PC-9 (cell line): ENCODE results near the gene SH3BP4. TPM values are rescaled to one million over a fixed set of nuclear protein-coding genes. Genes with fewer than 3 reads are reported as not detected.

Experiments used
- BruUV-seq: library from RNA; stranded (reverse); fragments of 400-500 nt; replicated peaks from 2 replicates; lab custom pipeline; 2021; lab: Mats Ljungman, UMichigan
- CTCF ChIA-PET: fragments of 300-600 bp; sonication (Branson Sonifier 250); formaldehyde crosslinking; loops from one replicate; lab custom pipeline; 2022; ENCODE audit warnings: antibody characterized with exemption; lab: Charles Lee
- POLR2A ChIA-PET: fragments of 300-600 bp; sonication (Branson Sonifier 250); formaldehyde crosslinking; loops from one replicate; lab custom pipeline; 2022; ENCODE audit warnings: antibody characterized with exemption; ENCODE audit not compliant: unreplicated experiment; lab: Charles Lee
- DNase-seq, 2 experiments: peaks; one replicate each; pipeline versions ENCODE4 v3.0.0 to v3.0.0-alpha.2; 2015 to 2022; ENCODE audit warnings: mixed read lengths in 1 of 2
- H2AFZ ChIP-seq: fragments of 200-600 bp; sonication (generic); 2 replicates; pipeline ENCODE4 v1.8.1; 2017; ENCODE audit warnings: antibody characterized with exemption
- H3F3A ChIP-seq: fragments of 200-600 bp; sonication (generic); 2 replicates; pipeline ENCODE4 v1.8.1; 2017; ENCODE audit warnings: antibody characterized with exemption, mild to moderate bottlenecking, low read depth; ENCODE audit not compliant: insufficient read depth
- H3K27ac ChIP-seq: fragments of 200-600 bp; sonication (generic); 2 replicates; pipeline ENCODE4 v1.6.1; 2016; ENCODE audit warnings: mixed run types
- H3K27me3 ChIP-seq: fragments of 200-600 bp; sonication (generic); 2 replicates; pipeline ENCODE4 v1.6.1; 2016; ENCODE audit warnings: low read depth, mixed run types; ENCODE audit not compliant: insufficient read depth
- H3K36me3 ChIP-seq: fragments of 200-600 bp; sonication (generic); 2 replicates; pipeline ENCODE4 v1.6.1; 2016; ENCODE audit warnings: low read depth, mixed run types
- H3K4me1 ChIP-seq: fragments of 200-600 bp; sonication (generic); replicated peaks from 2 replicates; pipeline ENCODE4 v1.6.1; 2016; ENCODE audit warnings: mixed run types; ENCODE audit not compliant: insufficient read depth
- H3K4me2 ChIP-seq: fragments of 200-600 bp; sonication (generic); 2 replicates; pipeline ENCODE4 v1.6.1; 2017; ENCODE audit warnings: mixed run types
- H3K4me3 ChIP-seq: fragments of 200-600 bp; sonication (generic); 2 replicates; pipeline ENCODE4 v1.6.1; 2016; ENCODE audit warnings: mixed run types
- H3K79me2 ChIP-seq: fragments of 200-600 bp; sonication (generic); 2 replicates; pipeline ENCODE4 v1.6.1; 2017; ENCODE audit warnings: low read depth, mixed run types
- H3K9me2 ChIP-seq: fragments of 200-600 bp; sonication (generic); 2 replicates; pipeline ENCODE4 v1.8.1; 2017; ENCODE audit warnings: mild to moderate bottlenecking; ENCODE audit not compliant: insufficient read depth
- H3K9me3 ChIP-seq: fragments of 200-600 bp; sonication (generic); 2 replicates; pipeline ENCODE4 v1.8.1; 2016; ENCODE audit warnings: low read depth; ENCODE audit not compliant: insufficient read depth
- H4K20me1 ChIP-seq: fragments of 200-600 bp; sonication (generic); 2 replicates; pipeline ENCODE4 v1.8.1; 2017; ENCODE audit not compliant: insufficient read depth
- CTCF ChIP-seq: fragments of 200-600 bp; sonication (generic); conservative IDR thresholded peaks from 2 replicates; pipeline ENCODE4 v1.6.1; 2017; ENCODE audit warnings: mixed run types, antibody characterized with exemption, mild to moderate bottlenecking, moderate library complexity
- EZH2 ChIP-seq: fragments of 200-600 bp; sonication (generic); IDR thresholded peaks from 2 replicates; pipeline ENCODE4 v1.8.0; 2017; ENCODE audit warnings: antibody characterized with exemption, low read depth
- intact Hi-C: fragments of 100-400 bp; cut with micrococcal nuclease; formaldehyde crosslinking; loops from one replicate; pipeline ENCODE4 v1.10.0; 2022; ENCODE audit not compliant: unreplicated experiment
- total RNA-seq: library from RNA; stranded (reverse); gene quantifications from 2 replicates; pipeline ENCODE4 v1.2.3, GENCODE V29; 2021

Gene SH3BP4
- total RNA-seq, 1 experiment from 2014 or later: 131 TPM

- ChIA-PET CTCF (no interaction called here), POLR2A (no interaction called here)
- H2AFZ ChIP-seq: no peak overlapping the region
- TF ChIP-seq EZH2 (no peak), CTCF (no peak)
- H3K27me3 ChIP-seq: no peaks in the 10 kb centered on the region
- H3K9me3 ChIP-seq: no peaks in the 10 kb centered on the region
- BruUV-seq: no TSS peak
- no peak overlapping the region for H3K4me3 ChIP-seq
- H3F3A ChIP-seq: no peaks in the 10 kb centered on the region; the same call in 1 of the 2 replicates
- no peak overlapping the region for H3K4me2 ChIP-seq
- H4K20me1 ChIP-seq: no peaks in the 10 kb centered on the region
- peaks cover 25% of the 10 kb centered on the region for H3K4me1 ChIP-seq
- H3K9me2 ChIP-seq: no peaks in the 10 kb centered on the region
- no peaks in the 10 kb centered on the region for H3K36me3 ChIP-seq
- H3K27ac ChIP-seq: no peak overlapping the region
- intact Hi-C loops: no loop called here
- DNase-seq: no peak
- H3K79me2 ChIP-seq: no peaks in the 10 kb centered on the region
These were observed 35.1 kb upstream of the SH3BP4 start for GRCh38 chr2:234916674-234917073.

- no TSS peak for BruUV-seq
These were observed 34.4 kb upstream of the SH3BP4 start for GRCh38 chr2:234917211-234917975.

GRCh38 chr2:234919711-234920110 is 32.1 kb upstream of the SH3BP4 start:
- H3K4me3 ChIP-seq: no peak overlapping the region
- H3K79me2 ChIP-seq: no peaks in the 10 kb centered on the region
- DNase-seq: peak; percentile 65 to 72
- no peaks in the 10 kb centered on the region for H3K27me3 ChIP-seq
- peaks cover 21% of the 10 kb centered on the region for H3K4me1 ChIP-seq
- BruUV-seq: no TSS peak
- H3K4me2 ChIP-seq: no peak overlapping the region
- intact Hi-C loops: no loop called here
- no peaks in the 10 kb centered on the region for H3K9me2 ChIP-seq
- no peaks in the 10 kb centered on the region for H3K9me3 ChIP-seq
- ChIA-PET CTCF (no interaction called here), POLR2A (interaction anchor here (0.6 kb wide), 1 partner anchor 686 kb away, joined by 9 read pairs; no protein-coding TSS in a partner anchor)
- H3F3A ChIP-seq: no peaks in the 10 kb centered on the region
- no peaks in the 10 kb centered on the region for H4K20me1 ChIP-seq
- H3K27ac ChIP-seq: no peak overlapping the region
- H2AFZ ChIP-seq: no peak overlapping the region
- H3K36me3 ChIP-seq: no peaks in the 10 kb centered on the region
- TF ChIP-seq CTCF: no peak
- no peak for TF ChIP-seq EZH2

More at GRCh38 chr2:234917211-234917975, 34.4 kb upstream of the SH3BP4 start:
- Histone ChIP-seq H3K9me3 (no peaks in the 10 kb centered on the region), H3F3A (no peaks in the 10 kb centered on the region; the same call in 1 of the 2 replicates), H3K27ac (no peak overlapping the region), H3K4me3 (no peak overlapping the region), H3K27me3 (no peaks in the 10 kb centered on the region), H3K4me2 (no peak overlapping the region), H3K4me1 (peaks cover 21% of the 10 kb centered on the region), H4K20me1 (no peaks in the 10 kb centered on the region), H3K9me2 (no peaks in the 10 kb centered on the region), H2AFZ (no peak overlapping the region), H3K36me3 (no peaks in the 10 kb centered on the region), H3K79me2 (no peaks in the 10 kb centered on the region)
- no peak for DNase-seq
- CTCF ChIA-PET: no interaction called here
- POLR2A ChIA-PET: no interaction called here
- intact Hi-C loops: no loop called here
- no peak for TF ChIP-seq CTCF
- TF ChIP-seq EZH2: no peak
